Endothelial cell (in vitro differentiated cells): Measurements from ENCODE around the gene MAP1LC3C. TPM values are rescaled to one million over a fixed set of nuclear protein-coding genes. Genes with fewer than 3 reads are reported as not detected.

Experiments used
- DNase-seq: peaks from one replicate; pipeline ENCODE4 v3.0.0; 2021; ENCODE audit warnings: low spot score
- H3K27ac Mint-ChIP-seq: one replicate; pipeline ENCODE4 v1.8.0; 2021; ENCODE audit warnings: mixed read lengths, inconsistent platforms; ENCODE audit not compliant: unreplicated experiment
- H3K27me3 Mint-ChIP-seq: one replicate; pipeline ENCODE4 v1.8.0; 2021; ENCODE audit warnings: mild to moderate bottlenecking, moderate library complexity, mixed read lengths, inconsistent platforms; ENCODE audit not compliant: unreplicated experiment
- H3K36me3 Mint-ChIP-seq: one replicate; pipeline ENCODE4 v1.8.0; 2021; ENCODE audit warnings: mild to moderate bottlenecking, low read depth, mixed read lengths, inconsistent platforms; ENCODE audit not compliant: unreplicated experiment
- H3K4me1 Mint-ChIP-seq: one replicate; pipeline ENCODE4 v1.8.0; 2021; ENCODE audit warnings: mild to moderate bottlenecking, mixed read lengths, inconsistent platforms; ENCODE audit not compliant: unreplicated experiment
- H3K4me3 Mint-ChIP-seq: one replicate; pipeline ENCODE4 v1.8.0; 2021; ENCODE audit warnings: mild to moderate bottlenecking, mixed read lengths, inconsistent platforms; ENCODE audit not compliant: unreplicated experiment
- H3K9me3 Mint-ChIP-seq: one replicate; pipeline ENCODE4 v1.8.0; 2021; ENCODE audit warnings: mixed read lengths, inconsistent platforms; ENCODE audit not compliant: unreplicated experiment
- long read RNA-seq: library from polyadenylated mRNA; unstranded; transcript quantifications from one replicate; pipeline ENCODE4 v2.0.0, GENCODE V29; 2020; ENCODE audit not compliant: unreplicated experiment
- total RNA-seq: library from RNA; stranded (reverse); fragmentation: NEBNext Ultra II Directional; extraction: Animal tissue kit (Norgen Biotek cat#: 25700); gene quantifications from one replicate; pipeline ENCODE4 v1.2.1, GENCODE V29; 2021; ENCODE audit not compliant: unreplicated experiment
- TF ChIP-seq, protein P1 (sequence below): fragments of 200-600 bp; sonication (generic); IDR thresholded peaks from one replicate; pipeline ENCODE4 v1.5.0; 2021; ENCODE audit warnings: antibody characterized with exemption; ENCODE audit not compliant: unreplicated experiment

MAP1LC3C gene
- 1.7 TPM for total RNA-seq
- long read RNA-seq: 0 reads

DNA sequence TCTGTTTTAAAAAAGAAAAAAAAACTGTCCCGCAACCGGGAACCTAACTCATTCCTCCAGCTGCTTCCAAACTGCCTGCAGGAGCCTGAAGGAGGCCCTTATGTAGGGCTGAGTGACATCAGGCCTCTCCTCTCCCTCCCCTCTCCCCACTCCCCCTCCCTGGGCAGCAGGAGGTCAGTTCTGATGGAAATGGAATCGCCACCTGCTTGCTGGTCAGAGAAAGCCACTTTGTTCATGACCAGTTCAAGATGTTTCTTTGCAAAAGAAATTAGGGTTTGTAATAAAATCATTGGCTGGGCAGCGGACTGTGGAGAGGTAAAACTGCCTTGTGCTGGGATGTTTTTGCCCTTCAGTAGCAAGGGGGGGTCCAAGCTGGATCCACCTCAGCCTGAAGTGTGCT, at the start of gene MAP1LC3C:
TSS of gene MAP1LC3C (minus strand) at position 73 of the 400 bp plus-strand sequence. CDS start 90 bp downstream, outside the sequence.
- H3K27ac Mint-ChIP-seq: peak within 1 kb of the TSS; percentile 79
- H3K36me3 Mint-ChIP-seq: no peaks in the 10 kb centered on the region
- H3K9me3 Mint-ChIP-seq: no peaks in the 10 kb centered on the region
- H3K4me3 Mint-ChIP-seq: peak within 1 kb of the TSS; percentile 82
- peak; percentile 22 for DNase-seq
- H3K27me3 Mint-ChIP-seq: peaks cover 6% of the 10 kb centered on the region
- peaks cover 14% of the 10 kb centered on the region for H3K4me1 Mint-ChIP-seq
- TF ChIP-seq, protein P1, sequence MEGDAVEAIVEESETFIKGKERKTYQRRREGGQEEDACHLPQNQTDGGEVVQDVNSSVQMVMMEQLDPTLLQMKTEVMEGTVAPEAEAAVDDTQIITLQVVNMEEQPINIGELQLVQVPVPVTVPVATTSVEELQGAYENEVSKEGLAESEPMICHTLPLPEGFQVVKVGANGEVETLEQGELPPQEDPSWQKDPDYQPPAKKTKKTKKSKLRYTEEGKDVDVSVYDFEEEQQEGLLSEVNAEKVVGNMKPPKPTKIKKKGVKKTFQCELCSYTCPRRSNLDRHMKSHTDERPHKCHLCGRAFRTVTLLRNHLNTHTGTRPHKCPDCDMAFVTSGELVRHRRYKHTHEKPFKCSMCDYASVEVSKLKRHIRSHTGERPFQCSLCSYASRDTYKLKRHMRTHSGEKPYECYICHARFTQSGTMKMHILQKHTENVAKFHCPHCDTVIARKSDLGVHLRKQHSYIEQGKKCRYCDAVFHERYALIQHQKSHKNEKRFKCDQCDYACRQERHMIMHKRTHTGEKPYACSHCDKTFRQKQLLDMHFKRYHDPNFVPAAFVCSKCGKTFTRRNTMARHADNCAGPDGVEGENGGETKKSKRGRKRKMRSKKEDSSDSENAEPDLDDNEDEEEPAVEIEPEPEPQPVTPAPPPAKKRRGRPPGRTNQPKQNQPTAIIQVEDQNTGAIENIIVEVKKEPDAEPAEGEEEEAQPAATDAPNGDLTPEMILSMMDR: no peak

- Mint-ChIP-seq H3K36me3 (no peaks in the 10 kb centered on the region), H3K4me3 (no peak overlapping the region), H3K27ac (no peak overlapping the region), H3K27me3 (peaks cover 3% of the 10 kb centered on the region), H3K9me3 (no peaks in the 10 kb centered on the region), H3K4me1 (no peaks in the 10 kb centered on the region)
- DNase-seq: no peak
- TF ChIP-seq, protein P1: no peak
Observed at GRCh38 chr1:242043165-242043564, 44.3 kb upstream of the MAP1LC3C start.

DNA sequence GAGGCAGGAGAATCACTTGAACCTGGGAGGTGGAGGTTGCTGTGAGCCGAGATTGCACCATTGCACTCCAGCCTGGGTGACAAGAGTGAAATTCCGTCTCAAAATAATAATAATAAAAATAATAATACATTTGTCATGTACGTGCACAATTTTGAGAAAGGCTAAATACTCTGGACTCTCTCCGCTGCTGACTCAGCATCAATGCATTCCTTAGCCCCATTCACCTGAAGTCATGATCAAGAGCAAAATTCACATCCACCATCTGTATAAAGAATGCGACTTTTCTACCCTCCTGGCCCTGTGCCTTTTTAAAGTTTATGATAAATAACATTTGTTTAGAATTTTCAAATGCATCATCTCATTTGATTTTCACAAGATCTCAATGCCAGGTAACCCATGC, 35.5 kb upstream of the MAP1LC3C start:
- H3K9me3 Mint-ChIP-seq: no peaks in the 10 kb centered on the region
- no peaks in the 10 kb centered on the region for H3K36me3 Mint-ChIP-seq
- no peak for DNase-seq
- H3K4me3 Mint-ChIP-seq: no peak overlapping the region
- no peaks in the 10 kb centered on the region for H3K4me1 Mint-ChIP-seq
- TF ChIP-seq, protein P1: no peak
- peaks cover 2% of the 10 kb centered on the region for H3K27me3 Mint-ChIP-seq
- no peak overlapping the region for H3K27ac Mint-ChIP-seq

GRCh38 chr1:242033447-242033846, 34.5 kb upstream of the MAP1LC3C start:
- Mint-ChIP-seq H3K4me3 (no peak overlapping the region), H3K27ac (no peak overlapping the region), H3K27me3 (peaks cover 2% of the 10 kb centered on the region), H3K9me3 (no peaks in the 10 kb centered on the region), H3K36me3 (no peaks in the 10 kb centered on the region), H3K4me1 (no peaks in the 10 kb centered on the region)
- DNase-seq: no peak
- TF ChIP-seq, protein P1: no peak

DNA sequence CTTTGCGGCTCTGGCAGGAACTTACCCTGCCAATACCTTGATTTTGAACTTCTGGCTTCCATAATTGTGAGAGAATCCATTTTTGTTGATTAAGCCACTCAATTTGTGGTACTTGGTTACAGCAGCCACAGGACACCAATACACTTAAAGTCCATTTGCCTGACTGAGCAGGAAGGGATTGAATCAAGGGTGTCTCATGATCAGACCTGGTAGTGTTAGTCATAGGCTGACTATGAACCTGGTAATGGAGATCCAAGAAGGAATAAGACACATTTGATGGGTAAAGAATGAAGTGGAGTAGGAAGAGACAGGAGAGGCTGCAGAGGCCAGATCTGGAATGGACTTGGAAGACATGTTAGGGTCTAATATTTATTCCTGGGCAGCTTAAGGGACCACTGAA, 31.2 kb upstream of the MAP1LC3C start:
- H3K36me3 Mint-ChIP-seq: no peaks in the 10 kb centered on the region
- no peak for DNase-seq
- no peaks in the 10 kb centered on the region for H3K4me1 Mint-ChIP-seq
- TF ChIP-seq, protein P1: no peak
- no peak overlapping the region for H3K27ac Mint-ChIP-seq
- H3K4me3 Mint-ChIP-seq: no peak overlapping the region
- no peaks in the 10 kb centered on the region for H3K9me3 Mint-ChIP-seq
- peaks cover 2% of the 10 kb centered on the region for H3K27me3 Mint-ChIP-seq
